Stimulated activated CD8-positive, alpha-beta memory T cell treated with anti-CD3 and anti-CD28 coated beads, Interleukin-12 subunit alpha, Interleukin-12 subunit beta, amount 100 ng/mL, for 24 hours (primary cell): ENCODE measurements around the gene HVCN1.
"Not testable (repeated sequence)": the region's sequence is repeated elsewhere in the genome, so short reads cannot be mapped to it uniquely, and the experiment has no call there.

Source experiments
- DNase-seq: peaks from one replicate; pipeline ENCODE4 v3.0.0-alpha.2; 2020; ENCODE audit errors: extremely low read depth

The HVCN1 gene

GRCh38 chr12:110616471-110617115 is 72.3 kb downstream of the HVCN1 start:
- DNase-seq = no peak

DNA sequence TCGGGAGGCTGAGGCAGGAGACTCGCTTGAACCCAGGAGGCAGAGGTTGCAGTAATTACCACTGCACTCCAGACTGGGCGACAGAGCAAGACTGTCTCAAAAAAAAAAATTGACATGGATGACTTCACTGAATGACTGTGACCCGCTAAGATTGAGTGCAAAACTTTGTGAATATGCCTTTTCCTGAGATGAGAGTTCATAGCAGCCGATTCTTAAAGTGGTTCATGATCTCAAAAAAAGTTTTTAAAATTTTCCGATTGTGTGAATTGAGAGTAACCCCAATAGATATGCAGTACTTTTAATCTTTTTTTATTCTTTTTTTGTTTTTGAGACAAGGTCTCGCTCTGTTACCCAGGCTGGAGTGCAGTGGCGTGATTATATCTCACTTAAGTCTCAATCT is 73.7 kb downstream of the HVCN1 start:
- DNase-seq = no peak

DNA sequence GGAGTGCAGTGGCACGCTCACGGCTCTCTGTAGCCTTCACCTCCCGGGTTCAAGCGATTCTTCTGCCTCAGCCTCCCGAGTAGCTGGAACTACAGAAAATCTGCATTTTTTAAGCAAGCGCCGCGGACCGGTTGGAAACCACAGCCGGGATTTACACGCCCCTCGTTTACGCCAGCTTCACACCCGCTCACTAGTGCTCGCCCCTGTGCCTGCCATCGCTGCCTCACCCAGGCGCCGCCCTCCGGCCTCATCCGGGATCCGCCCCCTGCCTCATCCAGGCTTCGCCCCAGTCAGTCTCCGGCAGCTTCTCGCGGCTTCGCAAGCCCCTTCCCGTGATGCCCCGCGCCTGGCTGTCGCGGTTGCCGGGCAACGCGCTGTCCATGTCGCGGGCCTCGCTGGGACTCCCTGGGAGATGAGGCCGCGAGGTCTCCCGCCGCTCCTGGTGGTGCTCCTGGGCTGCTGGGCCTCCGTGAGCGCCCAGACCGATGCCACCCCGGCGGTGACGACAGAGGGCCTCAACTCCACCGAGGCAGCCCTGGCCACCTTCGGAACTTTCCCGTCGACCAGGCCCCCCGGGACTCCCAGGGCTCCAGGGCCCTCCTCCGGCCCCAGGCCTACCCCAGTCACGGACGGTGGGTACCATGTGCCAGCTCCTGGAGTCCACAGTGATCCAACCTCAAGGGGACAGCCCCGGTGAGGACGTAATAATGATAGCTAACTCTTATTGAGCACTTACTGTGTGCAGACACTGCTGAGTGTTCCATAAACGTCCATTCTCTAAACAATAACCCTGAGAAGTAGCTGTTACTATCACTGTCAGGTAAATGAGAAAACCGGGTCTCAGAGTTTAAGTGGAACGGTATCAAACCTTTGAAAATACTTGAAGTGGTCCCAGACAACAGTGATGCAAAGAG is 74.9 kb downstream of the HVCN1 start, which contains the start of gene TCTN1:
Gene TCTN1 (plus strand): TSS at position 359 of the 914 bp plus-strand sequence. CDS start 54 bp downstream, at position 413.
- peak; percentile 97 for DNase-seq

- no peak for DNase-seq
These were observed 75.7 kb downstream of the HVCN1 start for GRCh38 chr12:110613071-110613770.

GRCh38 chr12:110606253-110606611 is 82.7 kb downstream of the HVCN1 start:
- no peak for DNase-seq

DNA sequence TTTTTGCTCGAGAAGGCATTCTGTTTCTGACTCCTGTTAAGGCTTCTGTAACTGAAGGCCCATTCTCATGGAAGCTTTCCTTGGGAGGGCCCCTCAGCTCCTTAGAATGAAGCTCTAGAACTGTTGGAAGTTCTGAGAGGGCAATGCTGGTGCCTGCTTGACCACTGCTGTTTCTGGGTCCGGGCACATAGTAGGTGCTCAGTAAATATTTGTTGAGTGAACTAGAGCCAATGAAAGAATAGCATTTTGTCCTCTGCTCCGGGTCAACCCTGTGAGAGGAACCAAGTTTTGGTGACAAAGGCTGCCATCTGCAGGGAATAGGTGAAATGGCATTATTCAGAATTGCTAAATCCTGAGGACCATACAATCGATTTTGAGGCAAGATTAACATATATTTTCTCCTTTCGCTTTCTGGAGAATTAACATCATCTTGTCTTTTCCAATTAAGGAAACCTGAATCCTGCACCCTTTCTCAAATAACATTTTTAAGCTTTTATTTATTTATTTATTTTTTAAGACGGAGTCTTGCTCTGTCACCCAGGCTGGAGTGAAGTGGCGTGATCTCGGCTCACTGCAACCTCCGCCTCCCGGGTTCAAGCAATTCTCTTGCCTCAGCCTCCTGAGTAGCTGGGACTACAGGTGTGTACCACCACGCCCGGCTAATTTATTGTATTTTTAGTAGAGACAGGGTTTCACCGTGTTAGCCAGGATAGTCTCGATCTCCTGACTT is 86.7 kb downstream of the HVCN1 start:
- not testable (repeated sequence) for DNase-seq

- DNase-seq = no peak
These were observed 88.7 kb downstream of the HVCN1 start for GRCh38 chr12:110600254-110600653.

DNA sequence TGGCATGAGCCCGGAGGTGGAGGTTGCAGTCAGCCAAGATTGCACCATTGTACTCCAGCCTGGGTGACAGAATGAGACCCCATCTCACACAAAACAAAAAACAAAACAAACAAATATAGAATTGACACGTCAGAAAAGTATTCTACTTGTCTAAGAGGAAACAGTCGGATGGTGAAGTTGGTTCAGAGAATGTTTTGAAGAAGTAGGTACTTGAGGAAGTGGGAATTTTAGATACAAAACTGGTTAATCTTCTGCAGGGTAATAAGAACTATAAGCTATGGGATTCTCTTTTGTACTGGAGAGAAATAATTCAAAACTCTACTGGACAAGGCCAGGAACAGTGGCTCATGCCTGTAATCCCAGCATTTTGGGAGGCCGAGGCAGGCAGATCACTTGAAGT is 89.6 kb downstream of the HVCN1 start:
- DNase-seq = no peak
